HCT116 (cell line): ENCODE measurements around the gene C3orf52.

ENCODE experiments used
- CTCF ChIP-seq, 3 experiments: fragments of 200-600 bp in 1 of 3; sonication (generic) in 1 of 3; IDR thresholded peaks in 2 of 3; conservative IDR thresholded peaks in 1 of 3; 2 replicates each; pipeline ENCODE4 v1.5.1; 2012 to 2017; ENCODE audit warnings: low read depth in 2 of 3, low read length in 2 of 3, antibody characterized with exemption in 1 of 3, borderline replicate concordance in 1 of 3, control low read depth in 1 of 3, mild to moderate bottlenecking in 1 of 3, mixed read lengths in 1 of 3, mixed run types in 1 of 3, moderate library complexity in 1 of 3; ENCODE audit not compliant: insufficient read depth in 1 of 3
- EZH2 ChIP-seq: fragments of 200-600 bp; sonication (generic); IDR thresholded peaks from 2 replicates; pipeline ENCODE4 v1.6.1; 2017; ENCODE audit warnings: antibody characterized with exemption, mixed run types
- EZH2phosphoT487 ChIP-seq: fragments of 200-600 bp; IDR thresholded peaks from 2 replicates; pipeline ENCODE4 v1.6.1; 2018; ENCODE audit warnings: antibody characterized with exemption, borderline replicate concordance
- FOSL1 ChIP-seq: IDR thresholded peaks from 2 replicates; pipeline ENCODE4 v1.6.1; 2012; ENCODE audit warnings: low read depth
- POLR2A ChIP-seq: IDR thresholded peaks from 2 replicates; pipeline ENCODE4 v1.7.0; 2011; ENCODE audit warnings: borderline replicate concordance; ENCODE audit not compliant: insufficient read depth, insufficient read length; ENCODE audit errors: extremely low read depth
- POLR2AphosphoS5 ChIP-seq: IDR thresholded peaks from 2 replicates; pipeline ENCODE4 v1.6.1; 2011; ENCODE audit warnings: mild to moderate bottlenecking, low read depth, low read length, moderate library complexity
- SIN3A ChIP-seq: IDR thresholded peaks from 2 replicates; pipeline ENCODE4 v1.6.1; 2012; ENCODE audit warnings: low read depth

GRCh38 chr3:112119962-112120836, 34.0 kb downstream of the C3orf52 start:
- TF ChIP-seq EZH2 (no peak), CTCF (IDR thresholded peaks at IDR 0.05 in 2 of 3, conservative IDR thresholded peaks at IDR 0.05 in 1 of 3; ENCODE audit: borderline replicate concordance in 1 of 3, insufficient read depth in 1 of 3, low read depth in 2 of 3, low read length in 2 of 3) (no peak), POLR2A (no peak), SIN3A (no peak), POLR2AphosphoS5 (no peak), EZH2phosphoT487 (no peak), FOSL1 (no peak)
